Thyroid gland (tissue), 4 donors: ENCODE measurements around the gene DNAH1.

Experiments
- CTCF ChIP-seq, 6 experiments: fragments of 200-600 bp in 3 of 6; fragments of 450-650 bp in 3 of 6; sonication (generic) in 3 of 6; IDR thresholded peaks; one replicate each; pipeline ENCODE4 v1.5.1; 2016 to 2019; ENCODE audit warnings: antibody characterized with exemption in 6 of 6, mild to moderate bottlenecking in 2 of 6, inconsistent platforms in 1 of 6, moderate library complexity in 1 of 6
- POLR2A ChIP-seq, 2 donors: fragments of 450-650 bp; IDR thresholded peaks; one replicate each; pipeline ENCODE4 v1.6.1; 2017; ENCODE audit warnings: antibody characterized with exemption in 2 of 2, mild to moderate bottlenecking in 2 of 2, moderate library complexity in 1 of 2

- TF ChIP-seq CTCF (IDR thresholded peaks at IDR 0.05) (no peak), POLR2A (IDR thresholded peaks at IDR 0.05) (no peak)
Measured at GRCh38 chr3:52297242-52298148, 18.6 kb upstream of the DNAH1 start.
